Activated CD8-positive, alpha-beta memory T cell treated with anti-CD3 and anti-CD28 coated beads for 24 hours (primary cell): ENCODE results near the gene GNAL.
A peak's percentile ranks its signal among the peaks of the same experiment; 100 is the strongest.
"Not testable (repeated sequence)": the region's sequence is repeated elsewhere in the genome, so short reads cannot be mapped to it uniquely, and the experiment has no call there.

Experiments
- DNase-seq: peaks from one replicate; pipeline ENCODE4 v3.0.0-alpha.2; 2020

The GNAL gene

GRCh38 chr18:11885278-11885947, 196.3 kb downstream of the GNAL start:
- no peak for DNase-seq

GRCh38 chr18:11886577-11887110, 197.6 kb downstream of the GNAL start:
- no peak for DNase-seq

- no peak for DNase-seq
These were observed 198.5 kb downstream of the GNAL start for GRCh38 chr18:11887328-11888128.

- DNase-seq, result no peak
These were observed 199.7 kb downstream of the GNAL start for GRCh38 chr18:11888726-11889125.

GRCh38 chr18:11889284-11889683, 200.2 kb downstream of the GNAL start:
- DNase-seq, result no peak

GRCh38 chr18:11891737-11892136, 202.7 kb downstream of the GNAL start:
- DNase-seq, result no peak

- DNase-seq, result not testable (repeated sequence)
These were observed 203.4 kb downstream of the GNAL start for GRCh38 chr18:11892438-11892837.

GRCh38 chr18:11897781-11898180, 208.7 kb downstream of the GNAL start:
- DNase-seq, result no peak

- DNase-seq, result no peak
These were observed 210.0 kb downstream of the GNAL start for GRCh38 chr18:11899063-11899462.

- no peak for DNase-seq
These were observed 212.9 kb downstream of the GNAL start for GRCh38 chr18:11901826-11902438.

- no peak for DNase-seq
These were observed 213.6 kb downstream of the GNAL start for GRCh38 chr18:11902522-11903292.

GRCh38 chr18:11905613-11906012, 216.5 kb downstream of the GNAL start:
- DNase-seq, result no peak

GRCh38 chr18:11906176-11906575, 217.1 kb downstream of the GNAL start:
- no peak for DNase-seq

- no peak for DNase-seq
These were observed 218.1 kb downstream of the GNAL start for GRCh38 chr18:11906926-11907874.

- DNase-seq, result peak; percentile 93
These were observed 219.4 kb downstream of the GNAL start, which contains the start of gene MPPE1 for GRCh38 chr18:11908182-11909060. Gene MPPE1, minus strand, starts transcription at chr18:11908317. Its CDS starts 11,053 bp downstream, at chr18:11897264.

- no peak for DNase-seq
These were observed 220.0 kb downstream of the GNAL start for GRCh38 chr18:11909061-11909455.

- DNase-seq, result no peak
These were observed 220.5 kb downstream of the GNAL start for GRCh38 chr18:11909591-11910026.

GRCh38 chr18:11916880-11917279, 227.8 kb downstream of the GNAL start:
- DNase-seq, result not testable (repeated sequence)

GRCh38 chr18:11919522-11919921, 230.5 kb downstream of the GNAL start:
- not testable (repeated sequence) for DNase-seq

GRCh38 chr18:11923450-11923849, 234.4 kb downstream of the GNAL start:
- no peak for DNase-seq
